ENCODE measurements around the gene AOAH.

AOAH gene

DNA sequence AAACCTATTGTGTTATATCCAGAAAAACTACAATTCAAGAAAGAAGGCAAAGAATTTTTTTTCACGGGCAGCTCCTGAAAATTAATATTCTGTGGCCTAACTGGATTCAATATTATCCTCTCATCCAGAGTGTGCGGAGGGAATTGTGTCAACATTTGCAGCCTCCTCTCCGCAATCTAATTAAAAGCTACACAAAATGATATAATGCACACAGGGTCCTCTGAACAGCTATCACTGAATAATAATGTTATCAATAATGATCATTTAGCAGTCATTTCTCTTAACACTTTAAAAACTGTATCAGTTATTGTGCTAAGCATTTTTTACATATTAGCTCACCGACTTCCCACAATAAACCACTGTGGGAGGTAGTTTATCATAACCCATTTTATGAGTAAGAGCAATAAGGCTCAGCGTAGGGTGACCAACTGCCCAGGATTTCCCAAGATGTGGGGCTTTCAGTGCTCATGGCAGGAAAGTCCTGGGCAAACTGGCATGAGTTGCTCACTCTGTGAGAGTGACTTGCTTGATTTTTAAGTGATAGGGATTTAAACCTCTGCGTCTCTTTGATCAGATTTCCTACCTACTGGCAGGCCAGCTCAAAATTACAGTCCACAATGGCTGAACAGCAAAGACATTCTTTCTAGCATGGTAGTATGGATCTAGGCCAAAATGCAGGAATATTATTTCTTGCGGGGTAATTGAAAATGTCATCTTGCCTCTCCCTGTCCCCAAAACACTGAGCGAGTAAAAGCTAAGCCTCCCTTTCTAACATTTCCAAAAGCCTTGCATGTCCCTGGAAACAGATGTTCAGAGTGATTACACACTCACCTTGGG, 65.7 kb downstream of the AOAH start:
- ChIA-PET POLR2A (interaction anchor here (0.6 kb wide), 1 partner anchor 23 kb away, joined by 3 read pairs; no protein-coding TSS in a partner anchor), CTCF (interaction anchor here (0.7 to 5.0 kb wide), 2 partner anchors 12 to 171 kb away, joined by 3 to 43 read pairs; no protein-coding TSS in a partner anchor)
- peak; percentile 76 for DNase-seq (ENCODE audit: low read depth, low spot score)
- H3K4me3 ChIP-seq (ENCODE audit: low read depth, low read length): no peak overlapping the region
- TF ChIP-seq, protein P1, sequence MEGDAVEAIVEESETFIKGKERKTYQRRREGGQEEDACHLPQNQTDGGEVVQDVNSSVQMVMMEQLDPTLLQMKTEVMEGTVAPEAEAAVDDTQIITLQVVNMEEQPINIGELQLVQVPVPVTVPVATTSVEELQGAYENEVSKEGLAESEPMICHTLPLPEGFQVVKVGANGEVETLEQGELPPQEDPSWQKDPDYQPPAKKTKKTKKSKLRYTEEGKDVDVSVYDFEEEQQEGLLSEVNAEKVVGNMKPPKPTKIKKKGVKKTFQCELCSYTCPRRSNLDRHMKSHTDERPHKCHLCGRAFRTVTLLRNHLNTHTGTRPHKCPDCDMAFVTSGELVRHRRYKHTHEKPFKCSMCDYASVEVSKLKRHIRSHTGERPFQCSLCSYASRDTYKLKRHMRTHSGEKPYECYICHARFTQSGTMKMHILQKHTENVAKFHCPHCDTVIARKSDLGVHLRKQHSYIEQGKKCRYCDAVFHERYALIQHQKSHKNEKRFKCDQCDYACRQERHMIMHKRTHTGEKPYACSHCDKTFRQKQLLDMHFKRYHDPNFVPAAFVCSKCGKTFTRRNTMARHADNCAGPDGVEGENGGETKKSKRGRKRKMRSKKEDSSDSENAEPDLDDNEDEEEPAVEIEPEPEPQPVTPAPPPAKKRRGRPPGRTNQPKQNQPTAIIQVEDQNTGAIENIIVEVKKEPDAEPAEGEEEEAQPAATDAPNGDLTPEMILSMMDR (IDR thresholded peaks at IDR 0.05; ENCODE audit: insufficient read depth, low read length, missing control alignments): no peak

DNA sequence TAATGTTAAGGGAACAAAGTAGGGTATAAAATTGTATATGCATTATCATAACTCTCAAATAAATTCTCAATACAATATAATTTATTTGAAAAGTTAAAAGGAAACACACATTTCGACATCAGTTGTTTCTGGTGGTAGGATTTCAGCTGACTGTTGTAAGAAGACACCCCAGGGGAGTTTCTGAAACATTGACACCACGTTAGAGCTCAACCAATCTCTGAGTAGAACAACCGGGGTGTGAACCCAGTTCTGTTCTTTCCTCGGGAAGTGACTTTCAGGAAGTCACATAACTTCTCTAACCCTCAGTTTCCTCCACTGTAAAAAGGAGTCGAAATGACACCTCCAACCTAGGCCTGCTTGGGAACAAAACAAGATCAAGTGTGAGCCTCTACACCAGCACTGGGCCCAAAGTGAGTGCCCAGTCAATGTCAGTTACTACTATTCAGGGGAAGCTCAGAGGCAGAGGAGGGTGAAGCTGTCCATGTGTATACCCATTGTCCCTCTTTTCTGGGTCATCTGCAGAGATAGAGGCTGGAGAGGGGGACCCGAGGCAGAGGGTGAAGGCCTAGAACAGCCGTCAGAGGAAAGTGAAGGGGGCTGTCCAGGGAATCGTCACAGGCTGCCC, 67.1 kb downstream of the AOAH start:
- no peak for DNase-seq (ENCODE audit: low read depth, low spot score)
- TF ChIP-seq, protein P1 (IDR thresholded peaks at IDR 0.05; ENCODE audit: insufficient read depth, low read length, missing control alignments): no peak
- CTCF ChIA-PET: interaction anchor here (1.0 kb wide), 1 partner anchor 13 kb away, joined by 3 read pairs; no protein-coding TSS in a partner anchor
- no peak overlapping the region for H3K4me3 ChIP-seq (ENCODE audit: low read depth, low read length)
- POLR2A ChIA-PET: no interaction called here

DNA sequence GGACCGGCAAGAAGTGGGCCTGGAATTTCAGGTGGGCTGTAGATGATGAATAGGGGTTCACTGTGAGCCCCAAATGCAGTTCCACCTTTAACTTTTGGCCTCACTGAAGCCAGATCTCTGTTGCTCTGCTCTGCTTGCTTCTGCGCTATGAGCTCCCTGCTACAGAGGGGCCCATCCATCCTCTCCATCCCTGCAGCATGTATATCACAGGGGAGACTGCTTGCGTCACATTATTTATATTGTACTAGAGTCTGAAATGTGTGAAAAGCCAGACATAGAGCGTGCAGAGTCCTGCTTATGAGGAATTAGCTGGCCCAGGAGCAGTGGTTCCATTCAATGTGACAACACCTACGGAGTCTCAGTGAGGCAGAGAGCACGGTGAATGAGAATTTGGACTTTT, 69.9 kb downstream of the AOAH start:
- CTCF ChIA-PET: interaction anchor here (1.0 to 2.7 kb wide), 2 partner anchors 12 to 16 kb away, joined by 3 to 17 read pairs; no protein-coding TSS in a partner anchor
- POLR2A ChIA-PET: no interaction called here

DNA sequence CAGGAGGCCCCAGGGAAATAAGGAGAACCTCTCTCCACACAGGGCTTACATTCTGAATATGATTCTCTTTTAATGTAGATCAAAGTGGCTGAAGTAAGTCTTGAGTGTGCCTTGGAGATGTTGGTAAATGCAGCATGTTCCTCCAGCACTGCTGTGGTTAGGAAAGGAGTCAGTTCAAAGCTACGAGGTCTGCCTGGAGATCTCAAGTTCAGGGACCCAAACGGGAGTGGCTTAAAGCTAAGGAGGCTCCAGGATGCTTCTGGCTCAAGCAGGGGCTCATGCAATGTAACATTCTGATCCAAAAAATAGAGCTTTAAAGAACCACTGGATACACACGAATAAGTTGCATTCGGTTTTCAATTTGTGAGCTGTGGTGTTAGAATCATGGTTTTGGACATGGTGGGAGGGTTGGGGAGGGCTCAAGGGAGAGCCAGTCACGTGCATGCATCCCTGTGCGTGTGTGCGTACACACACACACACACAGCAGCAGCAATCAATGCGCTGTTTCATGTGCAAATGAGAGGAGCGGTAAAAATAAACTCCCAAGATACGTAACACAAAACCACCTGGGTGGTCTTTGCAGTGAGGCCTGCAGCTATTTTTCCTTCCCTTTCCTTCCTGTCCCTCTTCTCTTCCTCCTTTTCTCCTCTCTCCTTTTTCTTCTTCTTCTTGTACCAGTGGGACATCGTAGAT, 70.5 kb downstream of the AOAH start:
- POLR2A ChIA-PET: no interaction called here
- CTCF ChIA-PET: interaction anchor here (2.7 kb wide), 1 partner anchor 17 kb away, joined by 17 read pairs; no protein-coding TSS in a partner anchor

More for the DNA sequence above, 69.9 kb downstream of the AOAH start:
- H3K4me3 ChIP-seq (ENCODE audit: low read depth, low read length): no peak overlapping the region
- DNase-seq (ENCODE audit: low read depth, low spot score): no peak
- TF ChIP-seq, protein P1 (IDR thresholded peaks at IDR 0.05; ENCODE audit: insufficient read depth, low read length, missing control alignments): no peak

GRCh38 chr7:36653008-36653662, 71.2 kb downstream of the AOAH start:
- POLR2A ChIA-PET: no interaction called here

More for the DNA sequence above, 70.5 kb downstream of the AOAH start:
- no peak overlapping the region for H3K4me3 ChIP-seq (ENCODE audit: low read depth, low read length)
- TF ChIP-seq, protein P1 (IDR thresholded peaks at IDR 0.05; ENCODE audit: insufficient read depth, low read length, missing control alignments): no peak
- no peak for DNase-seq (ENCODE audit: low read depth, low spot score)

More at GRCh38 chr7:36653008-36653662, 71.2 kb downstream of the AOAH start:
- TF ChIP-seq, protein P1 (IDR thresholded peaks at IDR 0.05; ENCODE audit: insufficient read depth, low read length, missing control alignments): no peak
- CTCF ChIA-PET: interaction anchor here (2.7 kb wide), 1 partner anchor 18 kb away, joined by 17 read pairs; no protein-coding TSS in a partner anchor
- no peak for DNase-seq (ENCODE audit: low read depth, low spot score)
- H3K4me3 ChIP-seq (ENCODE audit: low read depth, low read length): no peak overlapping the region

Data from AG04449 (cell line).